EH (cell line): ENCODE data around the gene BGLAP.

ENCODE experiments used
- DNase-seq: peaks from one replicate; pipeline ENCODE4 v3.0.0-alpha.2; 2015; ENCODE audit warnings: low read depth

BGLAP gene

GRCh38 chr1:156257711-156258110 lies 15.7 kb downstream of the BGLAP start:
- no peak for DNase-seq

- no peak for DNase-seq
These were observed 16.9 kb downstream of the BGLAP start for GRCh38 chr1:156258859-156259258.

- DNase-seq = no peak
These were observed 17.8 kb downstream of the BGLAP start for GRCh38 chr1:156259805-156260204.

- DNase-seq = no peak
These were observed 18.9 kb downstream of the BGLAP start for GRCh38 chr1:156260896-156261295.

- peak; percentile 93 for DNase-seq
These were observed 20.7 kb downstream of the BGLAP start for GRCh38 chr1:156262461-156263287.

- no peak for DNase-seq
These were observed 21.3 kb downstream of the BGLAP start for GRCh38 chr1:156263288-156263655.

GRCh38 chr1:156266051-156266450 lies 24.1 kb downstream of the BGLAP start:
- DNase-seq = no peak

- peak; percentile 44 for DNase-seq
These were observed 26.4 kb downstream of the BGLAP start for GRCh38 chr1:156268336-156268735.

- no peak for DNase-seq
These were observed 28.3 kb downstream of the BGLAP start for GRCh38 chr1:156270314-156270713.

GRCh38 chr1:156276532-156276931 lies 34.5 kb downstream of the BGLAP start:
- DNase-seq = no peak

GRCh38 chr1:156276966-156277381 lies 35.0 kb downstream of the BGLAP start:
- DNase-seq = no peak

GRCh38 chr1:156279837-156280236 lies 37.9 kb downstream of the BGLAP start:
- no peak for DNase-seq

- DNase-seq = peak; percentile 81
These were observed 39.3 kb downstream of the BGLAP start for GRCh38 chr1:156281281-156281680.

GRCh38 chr1:156281693-156282478 lies 39.9 kb downstream of the BGLAP start:
- peak; percentile 31 for DNase-seq

- peak; percentile 99 for DNase-seq
These were observed 40.7 kb downstream of the BGLAP start, which contains the start of gene SMG5 for GRCh38 chr1:156282479-156283222. Gene SMG5, minus strand, starts transcription at chr1:156282825. Its CDS starts 145 bp downstream, at chr1:156282680.

GRCh38 chr1:156283521-156283920 lies 41.5 kb downstream of the BGLAP start:
- DNase-seq = no peak

- no peak for DNase-seq
These were observed 42.1 kb downstream of the BGLAP start, which contains the start of gene TMEM79 for GRCh38 chr1:156284112-156284511. Gene TMEM79, plus strand, starts transcription at chr1:156284325. Its CDS starts 902 bp downstream, at chr1:156285227.

- DNase-seq = no peak
These were observed 42.8 kb downstream of the BGLAP start for GRCh38 chr1:156284757-156285156.

- no peak for DNase-seq
These were observed 43.5 kb downstream of the BGLAP start for GRCh38 chr1:156285437-156285836.

GRCh38 chr1:156286061-156286460 lies 44.1 kb downstream of the BGLAP start:
- DNase-seq = no peak

GRCh38 chr1:156289857-156290256 lies 47.9 kb downstream of the BGLAP start:
- DNase-seq = no peak
